Suprapubic skin (tissue), 3 donors: Measurements from ENCODE around the gene FAT4.

Experiments
- POLR2AphosphoS5 ChIP-seq, 3 donors: sonication (generic); formaldehyde crosslinking; IDR thresholded peaks; one replicate each; pipeline ENCODE4 v1.6.1; 2017; ENCODE audit warnings: antibody characterized with exemption in 3 of 3
- TF ChIP-seq, protein P1 (sequence below), 2 donors: fragments of 200-600 bp in 1 of 2; fragments of 450-650 bp in 1 of 2; sonication (generic) in 1 of 2; IDR thresholded peaks; one replicate each; pipeline ENCODE4 v1.5.1; 2016 to 2019; ENCODE audit warnings: antibody characterized with exemption in 2 of 2, mild to moderate bottlenecking in 1 of 2, moderate library complexity in 1 of 2

DNA sequence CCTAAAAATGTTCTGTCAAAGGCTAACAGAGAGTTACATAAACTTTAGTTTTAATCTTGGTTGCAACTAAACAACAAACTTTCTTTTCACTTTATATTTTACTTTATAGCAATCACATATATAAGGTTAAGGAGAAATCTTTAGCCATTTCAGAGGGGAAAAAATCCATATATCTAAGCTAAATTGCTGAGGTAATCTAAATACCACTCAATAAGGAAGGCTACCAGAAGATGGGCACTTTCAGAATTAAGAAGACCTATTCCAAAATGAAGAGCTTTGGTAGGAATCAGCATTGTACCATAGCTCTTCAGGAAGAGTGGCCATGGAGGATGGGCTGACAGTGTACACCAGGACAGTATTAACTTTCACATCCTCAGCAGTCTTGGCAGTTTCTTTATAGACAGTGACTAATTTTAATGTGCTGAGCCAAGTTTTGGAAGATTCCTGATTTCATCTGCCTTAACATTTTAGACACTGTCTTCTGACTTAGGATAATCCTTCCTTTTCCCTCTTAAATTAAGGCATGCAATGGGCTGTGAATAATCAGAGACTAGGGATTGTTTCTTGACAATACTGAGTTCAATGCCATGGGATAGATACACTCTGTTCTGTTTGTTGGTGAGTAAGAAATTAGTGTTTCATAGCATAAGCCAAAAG, 7.1 kb downstream of the FAT4 start:
- TF ChIP-seq, protein P1, sequence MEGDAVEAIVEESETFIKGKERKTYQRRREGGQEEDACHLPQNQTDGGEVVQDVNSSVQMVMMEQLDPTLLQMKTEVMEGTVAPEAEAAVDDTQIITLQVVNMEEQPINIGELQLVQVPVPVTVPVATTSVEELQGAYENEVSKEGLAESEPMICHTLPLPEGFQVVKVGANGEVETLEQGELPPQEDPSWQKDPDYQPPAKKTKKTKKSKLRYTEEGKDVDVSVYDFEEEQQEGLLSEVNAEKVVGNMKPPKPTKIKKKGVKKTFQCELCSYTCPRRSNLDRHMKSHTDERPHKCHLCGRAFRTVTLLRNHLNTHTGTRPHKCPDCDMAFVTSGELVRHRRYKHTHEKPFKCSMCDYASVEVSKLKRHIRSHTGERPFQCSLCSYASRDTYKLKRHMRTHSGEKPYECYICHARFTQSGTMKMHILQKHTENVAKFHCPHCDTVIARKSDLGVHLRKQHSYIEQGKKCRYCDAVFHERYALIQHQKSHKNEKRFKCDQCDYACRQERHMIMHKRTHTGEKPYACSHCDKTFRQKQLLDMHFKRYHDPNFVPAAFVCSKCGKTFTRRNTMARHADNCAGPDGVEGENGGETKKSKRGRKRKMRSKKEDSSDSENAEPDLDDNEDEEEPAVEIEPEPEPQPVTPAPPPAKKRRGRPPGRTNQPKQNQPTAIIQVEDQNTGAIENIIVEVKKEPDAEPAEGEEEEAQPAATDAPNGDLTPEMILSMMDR (IDR thresholded peaks at IDR 0.05): no peak
- no peak for TF ChIP-seq POLR2AphosphoS5 (IDR thresholded peaks at IDR 0.05)
